ENCODE measurements around the gene STAB2.

GRCh38 chr12:103778781-103779180, 191.7 kb downstream of the STAB2 start:
- no peak for TF ChIP-seq CTCF (IDR thresholded peaks at IDR 0.05 in 8 of 11, conservative IDR thresholded peaks at IDR 0.05 in 3 of 11)
- no peak for TF ChIP-seq POLR2AphosphoS5 (IDR thresholded peaks at IDR 0.05)
- TF ChIP-seq POLR2A (IDR thresholded peaks at IDR 0.05): no peak
